ENCODE results near the gene PIK3CB. TPM values are rescaled to one million over a fixed set of nuclear protein-coding genes. Genes with fewer than 3 reads are reported as not detected.
A peak's percentile ranks its signal among the peaks of the same experiment; 100 is the strongest.
"Not testable (repeated sequence)": the region's sequence is repeated elsewhere in the genome, so short reads cannot be mapped to it uniquely, and the experiment has no call there.

Gene PIK3CB
- total RNA-seq, 1 experiment from 2014 or later = 6.1 TPM

DNA sequence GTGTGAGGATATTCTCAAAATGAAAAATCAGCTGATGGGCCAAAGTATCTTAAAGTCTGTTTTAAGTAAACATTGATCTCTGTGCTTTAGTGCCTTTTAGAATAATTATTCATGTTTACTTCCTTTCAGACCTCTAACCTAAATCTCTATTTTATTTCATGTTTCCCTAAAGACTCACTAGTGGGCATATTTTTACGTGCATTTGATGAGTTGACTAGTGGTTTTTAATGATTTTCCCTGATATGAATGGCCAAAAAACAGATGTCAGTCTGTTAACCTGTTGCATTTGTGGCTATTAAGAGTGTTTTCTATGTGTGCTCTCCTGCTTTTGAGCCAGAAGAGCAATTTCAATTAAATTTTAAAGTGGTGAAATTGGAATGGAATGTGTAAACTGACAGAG lies 219.3 kb downstream of the PIK3CB start:
- DNase-seq (ENCODE audit: low spot score) = no peak

DNA sequence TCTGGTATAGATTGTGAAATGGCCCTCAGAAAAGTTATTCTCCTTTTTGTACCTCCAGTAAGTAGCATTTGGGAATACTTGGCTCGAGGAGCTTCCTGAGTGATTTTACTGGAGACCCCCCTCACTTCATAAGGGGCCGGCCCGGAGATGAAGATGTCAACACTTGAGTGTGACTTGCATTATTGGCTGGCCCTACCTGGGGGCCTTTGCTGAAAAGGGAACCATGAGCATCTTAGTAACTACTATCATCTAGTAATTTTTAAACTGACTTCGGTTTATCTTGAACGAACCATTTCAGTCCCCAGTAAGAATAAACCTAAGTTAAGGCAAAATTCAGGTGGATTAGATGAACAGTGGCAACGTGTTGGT lies 224.8 kb downstream of the PIK3CB start:
- no peak for DNase-seq (ENCODE audit: low spot score)

- peak; percentile 23 for DNase-seq (ENCODE audit: low spot score)
Measured at GRCh38 chr3:138608322-138609135, 226.2 kb downstream of the PIK3CB start, which contains the start of gene FAIM. Gene FAIM (plus strand): TSS chr3:138608771. CDS start chr3:138619727, 10,956 bp downstream.

DNA sequence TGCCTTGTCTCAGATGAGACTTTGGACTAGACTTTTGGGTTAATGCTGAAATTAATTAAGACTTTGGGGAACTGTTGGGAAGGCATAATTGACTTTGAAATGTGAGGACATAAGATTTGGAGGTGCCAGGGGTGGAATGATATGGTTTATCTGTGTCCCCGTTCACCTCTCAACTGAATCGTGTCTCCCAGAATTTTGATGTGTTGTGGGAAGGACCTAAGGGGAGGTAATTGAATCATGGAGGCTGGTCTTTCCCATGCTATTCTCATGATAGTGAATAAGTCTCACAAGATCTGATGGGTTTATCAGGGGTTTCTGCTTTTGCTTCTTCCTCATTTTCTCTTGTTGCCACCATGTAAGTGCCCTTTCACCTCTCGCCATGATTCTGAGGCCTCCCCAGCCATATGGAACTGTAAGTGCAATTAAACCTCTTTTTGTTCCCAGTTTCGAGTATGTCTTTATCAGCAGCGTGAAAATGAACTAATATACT lies 230.6 kb downstream of the PIK3CB start:
- DNase-seq (ENCODE audit: low spot score) = not testable (repeated sequence)

Other genes with a start within 250 kb of the PIK3CB start
- 26.5 and 35.7 TPM in 2 replicates for gene CEP70, start 240.7 kb downstream of the PIK3CB start, total RNA-seq (2014; rRNA removed; shearing (Covaris generic))
- gene FAIM, start 226.2 kb downstream of the PIK3CB start, total RNA-seq (2014; rRNA removed; shearing (Covaris generic)) = 14.1 and 19.7 TPM in 2 replicates
- 0.06 and 0.14 TPM in 2 replicates for gene FOXL2, start 112.2 kb upstream of the PIK3CB start, total RNA-seq (2014; rRNA removed; shearing (Covaris generic))
- 1.9 and 3.4 TPM in 2 replicates for gene FOXL2NB, start 112.3 kb upstream of the PIK3CB start, total RNA-seq (2014; rRNA removed; shearing (Covaris generic))
- gene PRR23A, start 171.3 kb upstream of the PIK3CB start, total RNA-seq (2014; rRNA removed; shearing (Covaris generic)) = not detected in 2 replicates
- not detected in 2 replicates for gene PRR23B, start 186.0 kb upstream of the PIK3CB start, total RNA-seq (2014; rRNA removed; shearing (Covaris generic))
- not detected in 2 replicates for gene PRR23C, start 210.0 kb upstream of the PIK3CB start, total RNA-seq (2014; rRNA removed; shearing (Covaris generic))